GM18520 (cell line): ENCODE results near the gene NDUFB3.
A peak's percentile ranks its signal among the peaks of the same experiment; 100 is the strongest.

Source experiments
- ATAC-seq: cut with Tn5 transposase; IDR thresholded peaks from one replicate; pipeline ENCODE4 v1.9.1; 2021; ENCODE audit not compliant: unreplicated experiment

Gene NDUFB3

DNA sequence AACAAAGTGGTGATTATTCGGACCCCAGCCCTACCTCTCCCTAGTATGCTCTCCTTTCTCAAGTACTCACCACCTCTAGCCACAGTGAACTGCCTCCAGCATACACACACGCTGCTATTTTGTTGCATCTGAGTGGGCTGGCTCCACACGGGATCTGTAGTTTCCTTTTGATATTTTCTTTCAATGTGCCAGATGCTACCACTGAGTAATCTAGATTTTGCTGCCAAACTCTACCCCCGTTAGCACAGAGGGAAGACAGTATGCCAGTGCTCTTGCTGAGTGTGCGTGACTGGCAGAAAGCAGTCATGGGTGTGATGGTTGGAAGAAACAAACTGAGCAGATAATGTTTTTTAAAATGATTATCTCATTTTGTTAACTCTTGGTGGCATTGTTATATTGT is 55.8 kb downstream of the NDUFB3 start:
- ATAC-seq = no peak

DNA sequence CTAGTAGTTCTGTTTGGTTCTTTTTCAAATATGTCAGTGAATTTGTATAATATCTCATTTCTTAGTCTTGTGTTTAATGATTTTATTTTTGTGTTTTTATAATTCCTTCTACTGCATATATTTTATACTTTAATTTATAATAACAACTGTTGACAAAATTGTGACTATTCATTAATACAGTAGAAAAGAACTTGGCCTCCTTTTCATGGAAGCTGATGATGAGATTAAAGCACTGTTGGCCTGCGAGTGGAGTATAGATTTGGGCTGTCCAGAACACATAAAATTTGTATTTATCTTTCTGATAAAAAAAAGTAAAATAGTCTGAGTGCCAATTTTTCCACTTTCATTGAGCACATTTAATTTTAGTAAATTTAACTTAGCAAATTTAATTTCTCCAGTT is 56.2 kb downstream of the NDUFB3 start:
- ATAC-seq = no peak

DNA sequence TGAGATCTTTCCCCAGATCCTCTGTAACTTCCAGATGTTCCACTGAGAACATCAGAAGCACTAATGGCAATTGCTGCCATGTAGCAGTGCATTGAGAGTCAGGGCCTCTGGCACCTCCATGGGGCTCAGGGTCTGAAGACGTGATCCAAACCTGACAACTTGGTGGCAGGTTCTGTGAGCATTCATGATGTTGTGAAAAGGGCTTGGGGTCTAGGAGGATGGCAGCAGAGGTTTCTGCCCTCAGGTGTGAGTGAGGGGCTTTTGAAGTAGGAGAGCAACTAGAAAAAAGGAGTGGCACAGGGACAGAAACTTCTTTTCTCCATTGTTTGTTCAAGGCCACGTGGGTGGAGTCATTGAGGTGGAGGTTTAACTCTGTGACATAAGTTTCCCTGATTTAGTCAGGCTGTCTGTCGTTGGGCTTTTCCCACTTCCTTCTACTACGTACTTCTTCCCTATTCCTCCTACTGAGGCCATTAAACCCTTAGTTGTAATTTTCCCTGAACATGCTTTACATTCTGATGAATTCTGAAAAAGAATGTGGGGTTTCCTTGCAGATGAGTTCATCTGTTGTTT is 57.2 kb downstream of the NDUFB3 start:
- ATAC-seq = no peak

DNA sequence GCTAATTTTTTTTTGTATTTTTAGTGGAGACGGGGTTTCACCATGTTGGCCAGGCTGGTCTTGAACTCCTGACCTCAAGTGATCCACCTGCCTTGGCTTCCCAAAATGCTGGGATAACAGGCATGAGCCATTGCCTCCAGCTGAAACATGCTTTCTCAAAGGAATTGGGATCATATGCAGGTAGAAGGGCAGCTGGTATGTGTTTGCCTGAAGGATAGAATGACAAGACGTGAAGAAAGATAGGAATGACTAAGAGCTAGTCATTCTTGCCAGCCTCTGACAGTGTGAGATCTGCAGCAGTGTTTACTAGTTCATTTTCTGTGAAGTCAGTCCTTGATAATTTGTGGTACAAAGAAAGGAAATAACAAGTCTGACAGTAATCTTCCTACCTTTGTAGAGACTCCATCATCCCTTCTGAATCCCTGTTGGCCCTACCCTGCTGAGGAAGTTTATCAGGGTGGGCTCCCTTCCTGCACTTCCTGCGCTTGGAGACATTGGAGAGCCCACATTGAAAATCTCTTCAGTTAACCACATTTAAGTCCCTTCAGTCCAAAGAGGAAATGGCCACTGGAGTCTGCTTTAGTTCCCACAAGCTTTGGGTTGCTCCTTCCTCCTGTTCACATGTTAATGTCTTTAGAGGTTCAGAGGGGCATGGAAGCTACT is 58.9 kb downstream of the NDUFB3 start:
- no peak for ATAC-seq

DNA sequence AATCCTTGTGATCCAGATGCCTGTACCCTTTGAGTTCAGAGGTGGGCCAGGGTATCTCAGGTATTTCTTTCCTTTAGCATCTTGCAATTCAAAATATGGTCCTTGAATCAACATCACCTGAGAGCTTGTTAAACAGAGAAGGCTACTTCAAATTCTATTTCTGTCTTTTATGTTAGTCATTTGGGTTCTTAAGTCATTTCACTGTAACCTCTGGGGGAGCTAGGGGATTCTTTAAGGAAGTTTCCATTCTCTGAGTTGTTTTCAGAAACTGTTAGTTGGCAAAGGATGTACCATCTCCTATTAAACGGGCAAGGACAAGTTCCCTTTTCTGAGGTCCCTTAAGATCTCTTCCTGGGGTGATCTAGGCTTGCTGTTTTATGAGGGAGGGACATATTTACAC is 60.7 kb downstream of the NDUFB3 start:
- ATAC-seq = peak; percentile 24
